HEK293 (cell line): ENCODE measurements around the gene KCNJ1.

ENCODE experiments used
- BCL6B ChIP-seq: fragments of 450-650 bp; formaldehyde crosslinking; IDR thresholded peaks from 2 replicates; pipeline ENCODE4 v1.5.1; 2017; ENCODE audit warnings: missing biosample characterization, missing genetic modification characterization
- CTCF ChIP-seq: fragments of 450-650 bp; formaldehyde crosslinking; IDR thresholded peaks from 2 replicates; pipeline ENCODE4 v1.5.1; 2016; ENCODE audit warnings: missing biosample characterization, missing genetic modification characterization
- GLI2 ChIP-seq: fragments of 450-650 bp; formaldehyde crosslinking; IDR thresholded peaks from 2 replicates; pipeline ENCODE4; 2017; ENCODE audit warnings: missing biosample characterization, missing genetic modification characterization, low read depth, borderline replicate concordance
- INSM2 ChIP-seq: fragments of 450-650 bp; formaldehyde crosslinking; IDR thresholded peaks from 2 replicates; pipeline ENCODE4 v1.5.1; 2016; ENCODE audit warnings: missing biosample characterization, missing genetic modification characterization
- KLF9 ChIP-seq: fragments of 450-650 bp; formaldehyde crosslinking; IDR thresholded peaks from 2 replicates; pipeline ENCODE4 v1.5.1; 2016; ENCODE audit warnings: missing biosample characterization, missing genetic modification characterization, low read depth
- PATZ1 ChIP-seq: fragments of 450-650 bp; formaldehyde crosslinking; IDR thresholded peaks from 2 replicates; pipeline ENCODE4 v1.5.1; 2016; ENCODE audit warnings: missing biosample characterization, missing genetic modification characterization
- ZNF221 ChIP-seq: fragments of 450-650 bp; formaldehyde crosslinking; IDR thresholded peaks from 2 replicates; pipeline ENCODE4 v1.5.1; 2017; ENCODE audit warnings: missing biosample characterization, missing genetic modification characterization, borderline replicate concordance
- ZNF23 ChIP-seq: fragments of 450-650 bp; formaldehyde crosslinking; IDR thresholded peaks from 2 replicates; pipeline ENCODE4 v1.5.1; 2016; ENCODE audit warnings: missing biosample characterization, missing genetic modification characterization, borderline replicate concordance
- ZNF426 ChIP-seq: fragments of 450-650 bp; formaldehyde crosslinking; IDR thresholded peaks from 2 replicates; pipeline ENCODE4 v1.5.1; 2017; ENCODE audit warnings: missing biosample characterization, missing genetic modification characterization, mild to moderate bottlenecking, inconsistent platforms, moderate library complexity
- ZNF501 ChIP-seq: fragments of 450-650 bp; formaldehyde crosslinking; IDR thresholded peaks from 2 replicates; pipeline ENCODE4 v1.5.1; 2016; ENCODE audit warnings: missing biosample characterization, missing genetic modification characterization
- TF ChIP-seq, protein P1 (sequence below): fragments of 450-650 bp; formaldehyde crosslinking; conservative IDR thresholded peaks from 2 replicates; pipeline ENCODE4 v1.5.1; 2016; ENCODE audit warnings: low read depth, missing biosample characterization, missing genetic modification characterization

- TF ChIP-seq CTCF (tag by site-specific recombination) (no peak), ZNF221 (tag by site-specific recombination) (no peak), PATZ1 (tag by site-specific recombination) (no peak), KLF9 (tag by site-specific recombination) (no peak), ZNF23 (tag by site-specific recombination) (no peak), ZNF426 (tag by site-specific recombination) (no peak), GLI2 (tag by site-specific recombination) (no peak), ZNF501 (tag by site-specific recombination) (no peak), INSM2 (tag by site-specific recombination) (no peak), BCL6B (tag by site-specific recombination) (no peak)
- TF ChIP-seq, protein P1, sequence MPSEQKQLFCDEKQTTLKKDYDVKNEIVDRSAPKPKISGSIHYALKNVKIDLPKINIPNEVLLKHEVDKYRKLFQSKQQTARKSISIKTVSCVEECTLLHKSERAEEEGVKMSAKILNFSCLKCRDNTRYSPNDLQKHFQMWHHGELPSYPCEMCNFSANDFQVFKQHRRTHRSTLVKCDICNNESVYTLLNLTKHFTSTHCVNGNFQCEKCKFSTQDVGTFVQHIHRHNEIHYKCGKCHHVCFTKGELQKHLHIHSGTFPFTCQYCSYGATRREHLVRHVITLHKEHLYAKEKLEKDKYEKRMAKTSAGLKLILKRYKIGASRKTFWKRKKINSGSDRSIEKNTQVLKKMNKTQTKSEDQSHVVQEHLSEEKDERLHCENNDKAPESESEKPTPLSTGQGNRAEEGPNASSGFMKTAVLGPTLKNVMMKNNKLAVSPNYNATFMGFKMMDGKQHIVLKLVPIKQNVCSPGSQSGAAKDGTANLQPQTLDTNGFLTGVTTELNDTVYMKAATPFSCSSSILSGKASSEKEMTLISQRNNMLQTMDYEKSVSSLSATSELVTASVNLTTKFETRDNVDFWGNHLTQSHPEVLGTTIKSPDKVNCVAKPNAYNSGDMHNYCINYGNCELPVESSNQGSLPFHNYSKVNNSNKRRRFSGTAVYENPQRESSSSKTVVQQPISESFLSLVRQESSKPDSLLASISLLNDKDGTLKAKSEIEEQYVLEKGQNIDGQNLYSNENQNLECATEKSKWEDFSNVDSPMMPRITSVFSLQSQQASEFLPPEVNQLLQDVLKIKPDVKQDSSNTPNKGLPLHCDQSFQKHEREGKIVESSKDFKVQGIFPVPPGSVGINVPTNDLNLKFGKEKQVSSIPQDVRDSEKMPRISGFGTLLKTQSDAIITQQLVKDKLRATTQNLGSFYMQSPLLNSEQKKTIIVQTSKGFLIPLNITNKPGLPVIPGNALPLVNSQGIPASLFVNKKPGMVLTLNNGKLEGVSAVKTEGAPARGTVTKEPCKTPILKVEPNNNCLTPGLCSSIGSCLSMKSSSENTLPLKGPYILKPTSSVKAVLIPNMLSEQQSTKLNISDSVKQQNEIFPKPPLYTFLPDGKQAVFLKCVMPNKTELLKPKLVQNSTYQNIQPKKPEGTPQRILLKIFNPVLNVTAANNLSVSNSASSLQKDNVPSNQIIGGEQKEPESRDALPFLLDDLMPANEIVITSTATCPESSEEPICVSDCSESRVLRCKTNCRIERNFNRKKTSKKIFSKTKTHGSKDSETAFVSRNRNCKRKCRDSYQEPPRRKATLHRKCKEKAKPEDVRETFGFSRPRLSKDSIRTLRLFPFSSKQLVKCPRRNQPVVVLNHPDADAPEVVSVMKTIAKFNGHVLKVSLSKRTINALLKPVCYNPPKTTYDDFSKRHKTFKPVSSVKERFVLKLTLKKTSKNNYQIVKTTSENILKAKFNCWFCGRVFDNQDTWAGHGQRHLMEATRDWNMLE (tag by site-specific recombination): no peak
These were observed 27.6 kb upstream of the KCNJ1 start for GRCh38 chr11:128894685-128895084.
